Prostate gland (tissue), 2 donors: Measurements from ENCODE around the gene KCNMB1.

Experiments used
- CTCF ChIP-seq, 4 experiments: fragments of 200-600 bp in 2 of 4; fragments of 450-650 bp in 2 of 4; sonication (generic) in 2 of 4; IDR thresholded peaks; 1 replicate in 3 of 4; 2 replicates in 1 of 4; pipeline ENCODE4 v1.5.1; 2016 to 2019; ENCODE audit warnings: antibody characterized with exemption in 4 of 4, mild to moderate bottlenecking in 2 of 4, moderate library complexity in 2 of 4
- POLR2A ChIP-seq: fragments of 450-650 bp; IDR thresholded peaks from one replicate; pipeline ENCODE4 v1.6.1; 2016; ENCODE audit warnings: antibody characterized with exemption, mild to moderate bottlenecking
- POLR2AphosphoS5 ChIP-seq: sonication (generic); formaldehyde crosslinking; IDR thresholded peaks from one replicate; pipeline ENCODE4 v1.6.1; 2017; ENCODE audit warnings: antibody characterized with exemption

GRCh38 chr5:170408226-170408625, 19.1 kb upstream of the KCNMB1 start:
- TF ChIP-seq POLR2AphosphoS5 = no peak
- TF ChIP-seq CTCF (IDR thresholded peaks at IDR 0.05) = no peak
- TF ChIP-seq POLR2A = no peak
